ENCODE results near the gene SDK1.
"Not testable (repeated sequence)": the region's sequence is repeated elsewhere in the genome, so short reads cannot be mapped to it uniquely, and the experiment has no call there.

SDK1 gene

DNA sequence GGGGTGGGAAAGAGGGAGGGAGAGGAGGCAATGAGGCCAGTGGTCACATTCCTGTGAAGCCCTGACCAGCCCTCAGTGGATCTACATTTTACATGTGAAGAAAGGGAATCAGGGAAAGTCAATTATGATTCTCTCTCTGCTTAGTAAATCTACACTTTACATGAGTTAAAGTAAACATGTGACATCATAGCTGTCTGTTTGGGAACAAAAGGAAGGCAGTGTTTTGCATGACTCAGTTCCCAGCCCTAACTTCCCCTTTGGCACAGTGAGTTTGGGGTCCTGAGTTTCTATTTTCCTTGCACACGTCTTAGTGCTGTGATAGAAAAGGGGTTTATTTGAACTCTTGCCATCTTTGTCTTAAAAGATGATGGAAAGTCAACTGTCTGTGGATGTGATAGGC, 615.1 kb downstream of the SDK1 start:
- no peak for DNase-seq (ENCODE audit: low read depth in 3 of 3)

DNA sequence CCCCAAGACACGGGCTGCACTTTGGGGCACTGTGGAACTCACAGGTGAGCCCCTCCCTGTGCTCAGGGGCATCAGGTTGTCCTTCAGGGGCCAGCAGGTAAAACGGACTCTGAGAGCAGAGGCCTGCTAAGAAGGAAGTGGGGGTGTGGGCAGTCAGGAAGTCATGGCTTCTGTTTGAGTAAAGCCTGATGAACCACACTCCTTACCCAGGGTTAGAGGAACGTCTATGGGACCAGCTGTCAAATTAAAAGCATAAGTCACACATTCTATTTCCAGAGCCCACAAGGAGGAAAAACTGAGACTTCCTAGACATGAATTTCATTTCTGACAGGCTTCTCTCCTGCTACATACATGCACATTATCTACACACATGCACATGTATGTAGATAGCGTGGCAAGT, 616.4 kb downstream of the SDK1 start:
- no peak for DNase-seq (ENCODE audit: low read depth in 3 of 3)

DNA sequence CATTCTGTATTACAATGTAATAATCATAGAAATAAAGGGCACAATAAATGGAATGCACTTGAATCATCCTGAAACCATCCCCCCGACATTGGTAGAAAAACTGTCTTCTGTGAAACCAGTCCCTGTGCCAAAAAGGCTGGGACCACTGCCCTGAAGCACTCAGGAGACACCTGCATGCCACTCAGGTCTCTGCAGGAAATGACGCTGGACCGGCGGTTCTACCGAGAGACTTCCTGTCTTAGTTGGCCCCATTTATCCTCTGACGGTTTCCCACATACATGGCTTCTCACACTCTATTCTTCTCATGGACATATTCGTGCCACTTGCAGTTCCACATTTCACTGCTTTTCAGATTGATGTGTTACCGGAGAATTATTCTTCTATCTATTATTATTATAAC, 617.5 kb downstream of the SDK1 start:
- DNase-seq (ENCODE audit: low read depth in 3 of 3) = no peak

DNA sequence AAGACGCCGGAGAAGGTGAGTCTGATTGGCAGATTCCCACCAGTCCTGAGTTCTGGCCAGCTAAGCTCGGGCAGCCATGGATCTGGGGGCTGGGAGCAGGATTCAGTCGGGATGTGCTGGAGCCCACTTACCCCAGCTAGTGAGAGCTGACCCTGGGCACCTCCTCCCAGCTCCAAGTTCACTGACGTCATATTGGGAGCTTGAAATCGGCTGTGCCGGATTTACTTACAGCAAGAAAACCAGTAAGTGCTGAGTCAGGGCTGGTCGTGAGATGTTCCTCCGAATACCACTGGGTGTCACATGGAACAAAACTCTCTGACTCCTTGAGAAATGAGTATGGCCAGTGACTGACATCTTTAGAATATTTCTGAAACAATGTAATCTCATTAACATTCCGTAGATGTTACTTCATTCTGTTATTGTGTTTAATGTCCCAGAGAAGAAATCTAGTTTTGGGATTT, 621.2 kb downstream of the SDK1 start:
- DNase-seq (ENCODE audit: low read depth in 3 of 3) = no peak

DNA sequence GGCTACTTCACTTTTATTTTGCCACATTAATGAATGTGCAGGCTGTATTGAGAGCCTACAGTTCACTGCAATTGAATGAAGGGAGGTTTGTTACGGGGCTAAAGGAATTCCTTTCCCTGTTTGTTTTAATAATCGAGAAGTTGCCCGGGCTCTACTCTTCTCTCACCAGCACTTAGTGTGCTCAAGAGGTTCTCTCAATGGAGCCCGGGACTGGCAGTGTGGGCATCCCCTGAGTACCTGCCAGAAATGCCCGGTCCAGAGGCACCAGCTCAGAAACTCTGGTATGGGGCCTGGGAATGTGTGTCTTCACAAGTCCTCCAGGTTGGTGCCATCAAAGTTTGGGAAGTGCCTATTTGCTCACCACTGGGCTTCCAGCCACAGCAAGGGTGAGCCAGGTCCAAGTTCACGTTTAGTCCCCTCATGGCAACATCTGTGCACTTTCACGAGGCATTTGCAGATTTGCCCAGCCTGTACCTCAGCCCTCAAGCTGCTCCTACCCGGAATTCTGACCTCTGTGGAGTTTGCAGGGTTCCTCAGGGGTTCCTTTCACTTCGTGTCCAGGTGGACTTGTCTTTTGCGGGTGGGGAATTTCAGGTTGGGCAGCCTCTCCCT, 622.4 kb downstream of the SDK1 start:
- DNase-seq (ENCODE audit: low read depth in 3 of 3) = no peak

DNA sequence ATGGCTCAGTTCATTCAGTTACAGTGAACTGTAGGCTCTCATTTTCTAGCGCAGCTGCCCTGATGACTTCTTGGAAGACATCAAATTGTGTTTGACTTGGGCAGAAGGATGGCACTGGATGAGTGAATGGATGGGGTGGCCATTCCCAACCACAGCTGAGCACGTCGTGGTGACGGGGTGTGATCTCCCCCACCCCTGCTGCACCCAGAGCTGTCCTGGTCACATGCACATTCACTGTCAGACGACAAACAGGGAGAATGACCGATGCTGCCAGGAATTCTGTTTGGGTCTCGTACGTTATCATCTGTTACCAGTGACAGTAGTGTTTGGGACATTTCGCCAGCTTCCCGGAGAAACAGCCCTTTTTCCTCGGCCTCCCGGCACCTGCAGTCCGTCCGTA, 623.2 kb downstream of the SDK1 start:
- DNase-seq (ENCODE audit: low read depth in 3 of 3) = no peak

DNA sequence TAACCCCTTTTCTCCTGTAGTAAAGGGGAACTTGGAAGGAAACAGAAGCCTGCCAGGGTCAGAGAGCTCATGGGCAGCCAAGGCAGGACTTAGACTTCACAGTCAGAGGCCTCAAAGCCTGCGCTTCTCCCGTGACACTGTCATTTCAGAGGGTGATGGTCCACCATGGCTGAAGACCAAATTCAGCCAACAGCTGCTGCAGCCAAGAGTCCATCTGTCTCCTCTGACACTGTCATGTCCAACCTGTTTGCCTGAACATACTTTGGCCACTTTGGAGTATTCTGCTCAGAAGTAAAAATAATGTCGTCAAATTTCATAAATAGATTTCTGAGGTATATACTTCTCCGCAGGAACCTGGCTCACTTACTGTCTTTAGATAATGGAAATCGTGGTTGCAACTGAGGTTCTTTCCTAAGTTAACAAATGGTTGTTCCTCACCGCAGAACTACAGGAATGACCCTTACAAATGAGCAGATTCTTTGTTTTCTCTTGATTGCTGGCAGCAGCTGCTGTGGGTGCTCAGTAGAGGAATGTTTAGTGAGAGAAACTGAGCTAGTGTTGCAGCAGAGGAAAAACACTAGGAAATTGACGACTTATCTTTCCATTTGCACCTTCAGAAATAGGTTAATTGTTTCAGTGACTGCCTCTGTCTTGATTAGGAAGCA, 626.5 kb downstream of the SDK1 start:
- no peak for DNase-seq (ENCODE audit: low read depth in 3 of 3)

DNA sequence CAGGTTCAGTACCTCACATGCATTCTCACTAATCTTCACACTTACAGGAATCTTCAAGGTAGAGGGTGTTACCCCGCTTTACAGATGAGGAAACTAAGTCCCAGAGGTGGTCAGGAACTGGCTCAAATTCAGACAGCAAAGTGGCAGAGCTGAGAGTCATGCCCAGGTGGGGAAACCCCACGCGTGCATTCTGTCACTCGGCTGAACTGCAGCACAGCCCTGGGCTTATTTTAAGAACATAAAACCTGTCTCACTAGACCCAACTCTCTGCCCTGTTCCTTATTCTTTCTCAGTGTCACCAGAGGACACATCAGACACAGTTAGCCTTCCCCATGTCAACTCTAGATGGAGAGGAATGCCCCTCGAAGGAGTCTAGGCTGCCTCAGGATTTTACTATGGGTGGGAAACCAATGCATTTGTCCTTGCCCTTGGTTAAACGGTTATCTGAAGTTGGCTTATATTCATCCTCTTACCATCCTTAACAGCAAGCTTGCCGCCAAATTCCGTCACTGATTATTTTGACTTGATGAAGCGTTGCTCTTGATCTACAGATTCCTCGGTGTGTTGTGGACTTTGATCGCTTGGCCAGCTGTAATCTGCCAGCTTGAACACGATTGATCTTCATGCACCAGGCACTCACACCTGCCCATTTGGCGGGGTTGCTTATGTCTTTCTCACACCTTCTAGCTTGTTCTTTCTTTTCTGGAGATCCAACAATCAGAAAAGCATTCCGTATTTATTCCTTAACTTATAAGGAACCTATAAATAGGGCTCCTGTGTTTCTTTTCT, 627.9 kb downstream of the SDK1 start:
- DNase-seq (ENCODE audit: low read depth in 3 of 3) = no peak

DNA sequence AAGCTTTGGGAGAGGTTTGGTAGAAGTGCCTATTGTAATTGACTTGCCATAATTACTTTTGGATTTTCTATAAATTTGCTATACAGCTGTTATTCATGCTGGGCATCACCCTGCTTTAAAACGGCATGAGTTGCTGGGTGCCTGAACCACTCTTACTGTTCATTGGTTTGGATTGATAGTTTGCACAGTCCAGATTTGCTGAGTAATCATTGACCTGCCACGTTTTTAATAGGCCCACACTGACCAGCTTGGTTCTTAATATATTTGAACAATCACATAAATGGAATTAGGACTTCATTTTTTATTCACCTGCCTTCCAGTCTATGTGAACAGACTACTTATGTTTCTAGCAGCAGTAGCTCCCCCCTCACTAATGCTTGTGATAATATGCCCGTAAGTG, 630.8 kb downstream of the SDK1 start:
- DNase-seq (ENCODE audit: low read depth in 3 of 3) = no peak

DNA sequence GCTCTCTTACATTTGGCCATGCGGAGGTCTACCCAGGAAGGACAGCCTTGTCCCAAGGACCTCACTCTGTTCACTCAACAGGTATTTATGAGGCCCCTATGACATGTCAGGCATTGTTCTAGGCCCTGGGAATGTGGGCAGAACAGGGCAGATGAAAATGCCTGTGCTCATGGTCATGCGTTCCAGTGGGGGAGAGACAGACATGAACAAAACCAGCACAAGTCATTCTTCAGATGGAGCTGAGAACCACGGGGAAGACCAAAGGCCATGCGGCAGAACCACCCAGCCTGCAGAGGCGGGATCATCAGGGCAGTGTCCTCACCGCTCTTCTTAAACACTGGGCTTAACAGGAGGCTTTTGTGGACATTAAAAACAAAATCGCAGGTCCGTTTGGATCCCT, 636.1 kb downstream of the SDK1 start:
- no peak for DNase-seq (ENCODE audit: low read depth in 3 of 3)

DNA sequence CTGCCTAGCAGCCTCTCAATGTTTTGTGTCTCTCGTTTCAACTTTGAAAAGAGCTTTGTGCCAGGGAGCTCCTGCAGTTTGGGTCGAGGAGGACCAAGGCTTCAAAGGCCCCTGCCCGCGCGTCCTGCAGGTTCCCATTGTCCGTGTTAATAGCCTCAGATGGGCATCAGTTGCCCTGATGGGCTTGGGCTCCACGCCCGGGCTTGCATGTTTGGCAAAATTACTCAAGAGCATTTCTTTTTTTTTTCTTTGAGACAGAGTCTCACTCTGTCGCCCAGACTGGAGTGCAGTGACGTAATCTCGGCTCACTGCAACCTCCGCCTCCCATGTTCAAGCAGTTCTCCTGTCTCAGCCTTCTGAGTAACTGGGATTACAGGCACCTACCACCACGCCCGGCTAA, 636.6 kb downstream of the SDK1 start:
- DNase-seq (ENCODE audit: low read depth in 3 of 3) = no peak

DNA sequence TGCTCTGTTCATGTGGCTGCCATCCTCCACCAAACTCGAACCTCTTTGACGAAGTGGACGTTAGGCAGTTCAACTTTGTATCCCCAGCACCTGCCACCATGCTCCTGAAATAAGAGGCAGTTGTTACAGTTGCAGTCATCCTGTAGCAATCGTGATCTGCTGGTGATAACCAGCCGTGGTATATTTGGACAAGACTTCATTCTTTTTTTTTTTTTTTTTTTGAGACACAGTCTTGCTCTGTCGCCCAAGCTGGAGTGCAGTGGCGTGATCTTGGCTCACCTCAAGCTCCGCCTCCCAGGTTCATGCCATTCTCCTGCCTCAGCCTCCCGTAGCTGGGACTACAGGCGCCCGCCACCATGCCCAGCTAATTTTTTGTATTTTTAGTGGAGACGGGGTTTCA, 640.7 kb downstream of the SDK1 start:
- not testable (repeated sequence) for DNase-seq (ENCODE audit: low read depth in 3 of 3)

DNA sequence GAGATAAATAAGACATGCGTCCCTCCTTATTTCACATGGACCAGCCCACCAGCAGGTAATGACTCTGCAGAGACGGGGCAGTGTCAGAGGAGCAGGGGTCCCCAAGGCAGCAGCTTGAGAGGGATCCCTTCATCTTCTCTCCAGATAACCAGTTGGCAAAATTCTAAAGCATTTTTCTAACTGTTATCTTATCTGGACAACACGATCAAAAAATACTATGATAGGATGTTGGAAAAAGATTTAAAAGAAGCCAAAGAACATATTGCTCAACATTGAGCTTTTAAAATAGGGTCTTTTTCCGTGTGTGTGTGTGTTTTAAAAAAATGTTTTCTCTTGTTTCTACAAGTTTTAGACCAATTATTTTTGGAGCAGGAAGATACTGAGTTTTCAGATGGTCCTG, 641.2 kb downstream of the SDK1 start:
- no peak for DNase-seq (ENCODE audit: low read depth in 3 of 3)

DNA sequence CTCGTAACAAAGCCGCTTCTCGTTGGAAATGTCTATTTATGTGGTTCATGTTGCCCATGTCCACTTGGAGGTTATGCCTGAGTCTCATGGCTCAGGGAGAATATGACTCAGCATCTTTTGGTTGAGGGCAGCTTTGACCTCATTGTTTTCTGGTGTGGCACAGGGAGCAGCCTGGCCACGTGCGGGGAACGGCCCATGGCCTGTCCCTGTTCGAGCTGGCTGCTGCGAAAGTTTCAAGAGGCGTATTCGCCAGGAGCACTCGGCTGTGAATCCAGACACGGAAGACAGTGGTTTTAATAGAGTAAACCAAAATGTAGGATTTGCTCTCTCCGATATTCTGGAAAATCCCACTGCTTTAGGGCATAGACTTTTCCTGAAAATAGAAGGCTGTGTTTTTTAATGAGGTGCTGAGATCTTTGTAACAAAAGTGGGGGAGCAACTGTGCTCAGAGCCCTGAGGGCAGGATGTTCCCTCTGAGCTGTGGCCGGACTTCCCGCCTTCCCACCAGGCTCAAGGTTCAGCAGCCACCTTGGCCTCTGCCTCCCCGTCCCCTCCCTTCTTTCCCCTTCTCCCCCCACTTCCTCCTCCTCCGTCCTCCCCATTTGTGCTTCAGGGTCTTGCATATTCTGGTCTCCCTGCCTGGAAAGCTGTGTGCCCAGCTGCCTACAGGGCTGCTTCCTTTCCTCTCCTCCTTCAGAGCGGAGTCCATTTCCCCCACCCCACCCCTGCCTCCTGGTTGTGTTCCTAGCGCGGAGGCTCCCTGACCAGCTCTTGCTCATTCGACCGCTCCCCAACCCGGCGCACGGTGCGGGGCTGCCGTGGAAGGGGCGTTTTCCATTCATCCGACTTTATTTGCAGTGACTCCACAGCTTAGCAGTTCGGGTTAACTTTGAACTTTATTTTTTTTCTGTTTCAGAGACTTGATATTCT, 642.0 kb downstream of the SDK1 start:
- DNase-seq (ENCODE audit: low read depth in 3 of 3) = no peak

DNA sequence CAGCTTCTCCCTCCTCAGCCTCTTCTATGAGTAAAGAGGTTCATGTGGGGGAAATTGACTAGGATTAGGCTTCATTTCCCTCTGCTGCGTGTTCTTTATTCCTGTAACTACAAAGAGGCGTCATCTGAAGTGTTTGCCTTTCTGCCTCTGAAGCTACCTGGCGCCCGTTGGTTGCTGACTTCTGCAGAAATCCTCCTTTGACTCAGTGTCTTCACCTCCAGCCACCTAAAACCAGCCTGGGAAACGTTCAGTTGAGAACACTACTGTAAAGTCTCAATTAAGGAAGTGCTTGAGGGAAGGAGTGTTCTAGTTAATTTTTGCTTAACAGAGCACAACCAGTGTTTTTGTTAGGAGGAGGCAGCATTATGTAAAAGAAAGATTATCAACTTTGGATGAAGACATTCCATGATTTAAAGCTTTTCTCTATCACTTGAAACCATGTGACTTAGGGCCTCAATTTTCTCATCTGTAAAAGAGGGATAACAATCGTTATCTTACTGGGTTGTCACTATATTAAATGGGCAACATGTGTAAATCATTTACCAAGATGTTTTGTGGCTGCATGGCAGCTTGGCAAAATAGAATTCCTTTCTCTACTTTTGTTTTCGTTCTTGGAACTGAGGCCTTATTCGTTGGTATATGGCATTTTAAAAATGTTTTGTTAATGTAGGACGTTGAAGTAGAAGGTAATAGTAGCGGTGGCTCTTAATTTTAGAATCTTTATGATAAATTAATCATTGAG, 642.9 kb downstream of the SDK1 start:
- DNase-seq (ENCODE audit: low read depth in 3 of 3) = no peak

DNA sequence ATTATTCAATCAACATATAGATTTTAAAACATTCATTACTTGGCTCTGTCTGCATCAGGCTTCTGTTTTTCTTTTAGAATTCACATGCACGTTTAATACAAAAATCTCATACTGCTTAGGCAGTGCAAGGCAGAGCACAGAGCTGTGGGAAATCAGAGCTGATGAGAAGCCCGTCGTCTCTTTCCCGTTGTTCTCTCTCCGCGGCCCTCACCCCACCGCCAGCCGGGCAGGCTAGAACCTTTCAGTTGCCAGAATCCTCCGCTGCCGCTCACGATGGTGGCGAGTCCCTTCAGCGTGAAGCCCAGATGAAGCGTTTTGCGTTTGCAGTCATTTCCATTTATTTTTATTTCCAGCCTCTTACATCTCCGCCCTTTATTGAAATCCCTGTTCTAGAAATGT, 648.2 kb downstream of the SDK1 start:
- no peak for DNase-seq (ENCODE audit: low read depth in 3 of 3)

DNA sequence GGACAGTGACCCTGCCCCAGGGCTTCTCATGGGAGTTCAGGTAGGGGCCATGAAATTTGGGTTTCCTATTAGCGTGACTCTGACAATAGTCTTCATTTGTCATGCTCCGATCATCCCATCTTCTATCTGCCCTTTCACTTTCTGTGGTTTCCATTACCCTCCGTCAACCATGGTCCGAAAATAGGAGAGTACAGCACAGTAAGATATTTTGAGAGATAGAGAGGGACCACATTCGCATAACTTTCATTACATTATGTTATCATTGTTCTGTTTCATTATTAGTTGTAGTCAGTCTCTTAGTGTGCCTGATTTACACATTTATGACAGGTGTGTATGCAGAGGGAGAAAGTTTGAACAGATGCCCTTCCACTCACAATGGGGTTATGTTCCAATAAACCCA, 649.2 kb downstream of the SDK1 start:
- no peak for DNase-seq (ENCODE audit: low read depth in 3 of 3)

DNA sequence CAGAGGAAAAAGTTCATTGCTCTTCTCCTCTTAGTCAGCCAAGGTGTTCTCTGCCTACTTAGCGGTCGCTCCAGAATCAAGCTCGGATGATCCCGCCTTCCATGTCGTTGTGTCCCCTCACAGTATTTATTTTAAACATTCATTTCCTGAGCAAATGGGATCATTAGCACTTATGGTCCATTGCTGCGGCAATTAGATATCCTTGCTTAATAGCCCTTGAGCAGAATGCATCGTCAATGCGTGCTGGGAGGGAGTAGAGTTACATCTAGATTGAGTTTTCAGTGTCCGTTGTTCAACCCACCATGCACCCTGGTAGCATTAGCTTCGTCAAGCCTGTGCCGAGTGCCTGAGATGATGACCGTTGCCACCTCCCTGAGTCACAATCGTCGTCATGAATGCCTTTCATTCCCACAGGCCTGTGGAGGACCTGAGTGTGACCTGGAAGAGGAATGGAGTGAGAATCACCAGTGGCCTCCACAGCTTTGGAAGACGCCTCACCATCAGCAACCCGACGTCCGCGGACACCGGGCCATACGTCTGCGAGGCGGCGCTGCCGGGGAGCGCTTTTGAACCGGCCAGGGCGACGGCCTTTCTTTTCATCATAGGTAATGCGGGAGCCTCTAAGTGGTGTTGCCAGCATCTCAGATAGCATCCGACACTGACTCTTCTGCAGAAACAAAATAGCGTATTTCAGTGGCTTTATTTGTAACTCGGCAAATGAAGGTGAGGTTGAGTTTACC, 650.4 kb downstream of the SDK1 start:
- no peak for DNase-seq (ENCODE audit: low read depth in 3 of 3)

DNA sequence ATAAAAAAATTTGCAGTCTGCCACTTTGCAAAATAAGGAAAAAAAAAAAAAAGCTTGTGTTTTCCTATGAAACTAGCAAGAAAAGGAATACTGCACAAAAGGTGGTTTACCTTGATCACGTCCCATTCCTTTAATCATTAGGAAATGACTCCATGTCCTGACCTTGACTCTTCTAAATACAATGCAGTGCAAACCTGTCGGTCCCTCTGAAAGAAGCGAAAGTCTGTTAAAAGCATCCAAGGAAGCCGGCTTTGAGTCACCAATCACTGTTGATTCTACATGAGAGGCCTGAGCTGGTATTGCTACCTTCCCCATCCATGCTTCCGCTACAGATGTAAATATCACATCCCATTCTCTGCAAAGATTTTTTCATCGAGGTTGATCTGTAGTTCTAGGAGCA, 652.1 kb downstream of the SDK1 start:
- no peak for DNase-seq (ENCODE audit: low read depth in 3 of 3)

DNA sequence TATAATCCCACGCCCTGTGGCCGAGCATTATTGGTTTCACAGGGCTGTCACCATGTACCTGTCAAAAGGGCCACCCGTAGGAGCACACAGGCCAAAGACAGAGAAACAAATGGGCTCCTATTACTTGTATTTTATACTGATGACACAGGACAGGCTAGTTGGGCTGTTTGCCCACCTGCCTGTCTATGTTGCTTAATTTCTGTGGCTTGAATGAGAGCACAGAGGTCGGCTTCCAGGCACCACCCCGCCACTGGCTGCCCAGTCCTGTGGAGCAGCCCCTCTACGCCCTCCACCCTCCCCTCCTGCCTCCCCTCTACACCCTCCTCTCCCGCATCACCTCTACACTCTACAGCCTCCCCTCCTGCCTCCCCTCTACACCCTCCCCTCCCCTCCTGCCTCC, 652.9 kb downstream of the SDK1 start:
- no peak for DNase-seq (ENCODE audit: low read depth in 3 of 3)

DNA sequence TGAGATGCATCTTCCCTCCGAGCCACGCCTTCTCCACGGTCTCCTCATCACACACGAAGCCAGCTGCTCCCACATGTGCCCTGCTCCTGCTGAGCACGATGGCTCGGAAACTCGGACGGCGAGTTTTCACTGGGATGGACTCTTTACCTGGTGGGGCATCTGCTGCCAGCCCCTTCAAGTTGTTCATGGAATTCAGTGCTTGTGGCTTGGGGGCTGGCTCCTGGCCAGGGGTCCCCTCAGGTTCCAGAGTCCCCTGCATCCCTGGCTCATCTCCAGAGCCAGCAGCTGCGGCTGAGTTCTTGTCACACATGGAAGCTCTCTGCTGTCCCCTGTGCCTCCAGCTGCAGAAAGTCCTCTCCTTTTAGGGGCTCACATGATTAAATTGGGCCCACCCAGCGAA, 654.0 kb downstream of the SDK1 start:
- DNase-seq (ENCODE audit: low read depth in 3 of 3) = no peak
